ENCODE measurements around the gene NTN5.
A peak's percentile ranks its signal among the peaks of the same experiment; 100 is the strongest.
"Not testable (repeated sequence)": the region's sequence is repeated elsewhere in the genome, so short reads cannot be mapped to it uniquely, and the experiment has no call there.

NTN5 gene

GRCh38 chr19:48639483-48640375 is 33.1 kb downstream of the NTN5 start:
- no peak for DNase-seq

GRCh38 chr19:48638831-48639381 is 33.9 kb downstream of the NTN5 start:
- no peak for DNase-seq

- DNase-seq = peak; percentile 97 to 98
Observed at GRCh38 chr19:48637948-48638830, 34.6 kb downstream of the NTN5 start.

- DNase-seq = peak; percentile 100
Observed at GRCh38 chr19:48637449-48637947, 35.3 kb downstream of the NTN5 start.

- DNase-seq = no peak
Observed at GRCh38 chr19:48636859-48637448, 35.9 kb downstream of the NTN5 start, which contains the start of gene DBP. Gene DBP (minus strand): TSS chr19:48637379. CDS start chr19:48636994, 385 bp downstream.

- DNase-seq = peak; percentile 40 to 42
Observed at GRCh38 chr19:48635966-48636858, 36.6 kb downstream of the NTN5 start.

- peak; percentile 34 to 56 for DNase-seq
Observed at GRCh38 chr19:48635263-48635965, 37.4 kb downstream of the NTN5 start.

GRCh38 chr19:48634424-48635262 is 38.2 kb downstream of the NTN5 start:
- peak; percentile 96 to 97 for DNase-seq

GRCh38 chr19:48634036-48634342 is 38.8 kb downstream of the NTN5 start:
- no peak for DNase-seq

GRCh38 chr19:48633148-48634035 is 39.4 kb downstream of the NTN5 start:
- DNase-seq = no peak

GRCh38 chr19:48632692-48633147 is 40.1 kb downstream of the NTN5 start:
- no peak for DNase-seq

GRCh38 chr19:48632286-48632685 is 40.5 kb downstream of the NTN5 start:
- DNase-seq = not testable (repeated sequence)

- DNase-seq = no peak
Observed at GRCh38 chr19:48631225-48631624, 41.6 kb downstream of the NTN5 start.

- peak; percentile 16 to 42 for DNase-seq
Observed at GRCh38 chr19:48630296-48631063, 42.3 kb downstream of the NTN5 start.

- DNase-seq = no peak
Observed at GRCh38 chr19:48629599-48630295, 43.1 kb downstream of the NTN5 start.

GRCh38 chr19:48629297-48629598 is 43.6 kb downstream of the NTN5 start:
- no peak for DNase-seq

GRCh38 chr19:48628486-48629296 is 44.1 kb downstream of the NTN5 start:
- DNase-seq = no peak

Measured in Kasumi-1 (cell line).